ENCODE measurements around the gene NAMPT.
"Not testable (repeated sequence)": the region's sequence is repeated elsewhere in the genome, so short reads cannot be mapped to it uniquely, and the experiment has no call there.

GRCh38 chr7:106298155-106298554 is 13.4 kb upstream of the NAMPT start:
- not testable (repeated sequence) for TF ChIP-seq CTCF (IDR thresholded peaks at IDR 0.05); ZFX (IDR thresholded peaks at IDR 0.05; ENCODE audit: borderline replicate concordance)
